Pancreas (tissue), 10 donors: ENCODE data around the gene CBX4. TPM values are rescaled to one million over a fixed set of nuclear protein-coding genes. Genes with fewer than 3 reads are reported as not detected.

Source experiments
- ATAC-seq, 4 donors: fragments of 200-7000 bp; cut with Tn5 transposase; one replicate each; pipeline versions ENCODE4 v1.8.0 to v1.9.1; 2020; ENCODE audit warnings: mild to moderate bottlenecking in 4 of 4, moderate library complexity in 4 of 4
- DNase-seq, 6 donors: peaks; one replicate each; pipeline ENCODE4 v3.0.0-alpha.2; 2020
- FAIRE-seq: peaks from 2 replicates; lab custom pipeline; 2012; peaks lifted over from hg19 to GRCh38; lab: Jason Lieb, UNC
- H3K27ac ChIP-seq, 4 donors: fragments of 200-600 bp; sonication (generic); 1 replicate in 3 of 4; 2 replicates in 1 of 4; pipeline versions ENCODE4 v1.5.0 to v1.8.0; 2020
- H3K27me3 ChIP-seq, 4 donors: fragments of 200-600 bp; one replicate each; pipeline ENCODE4 v1.8.0; 2021
- H3K36me3 ChIP-seq, 3 donors: fragments of 200-600 bp; sonication (generic) in 1 of 3; one replicate each; pipeline versions ENCODE4 v1.5.0 to v1.8.0; 2020 to 2021
- H3K4me1 ChIP-seq, 3 donors: fragments of 200-600 bp; one replicate each; pipeline ENCODE4 v1.8.0; 2021
- H3K4me3 ChIP-seq, 4 donors: fragments of 200-600 bp; sonication (generic) in 2 of 4; one replicate each; pipeline versions ENCODE4 v1.5.0 to v1.8.0; 2020 to 2021
- H3K9me3 ChIP-seq, 4 donors: fragments of 200-600 bp; one replicate each; pipeline ENCODE4 v1.8.0; 2021
- CTCF ChIP-seq, 4 donors: fragments of 200-600 bp; sonication (generic) in 3 of 4; IDR thresholded peaks; one replicate each; pipeline versions ENCODE4 v1.5.0 to v1.8.0; 2021; ENCODE audit warnings: antibody characterized with exemption in 4 of 4
- WGBS, 2 donors: extraction: QIAGEN DNeasy Blood & Tissue Kit; methylation state at CpG; one replicate each; pipeline ENCODE4 v1.1.7; 2013; 5-methylcytosine and 5-hydroxymethylcytosine counted together
- intact Hi-C, 3 donors: fragments of 100-400 bp; cut with DNase I; formaldehyde crosslinking; loops; one replicate each; pipeline versions ENCODE4 v1.11.1 to v1.14.2; 2022
- polyA plus RNA-seq, 2 donors: library from polyadenylated mRNA; stranded (reverse); fragments of 200-250 nt; gene quantifications; one replicate each; pipeline ENCODE4 v1.2.3, GENCODE V29; 2013
- total RNA-seq, 6 donors: library from RNA; stranded (reverse); fragmentation: NEBNext Ultra II Directional in 4 of 6; extraction: Animal tissue kit (Norgen Biotek cat#: 25700) in 4 of 6; gene quantifications; one replicate each; pipeline versions ENCODE4 v1.2.1 to v1.2.4, GENCODE V29; 2021 to 2023
- donor health status: healthy with polysubstance abuse.
- donor health status: DM: no; HTN: no; CAD: no; lungs with moderate emphysema.
- donor health status: DM: no; HTN: no; CAD: no.
- donor health status: control.
- donor health status: control.
- donor health status: Bipolar disorder and iron deficiency.
- donor health status: DM: yes; HTN: yes; CAD: no.
- donor health status: DM: no; HTN: no; CAD: no.
- donor health status: DM: no; HTN: no; CAD: no.
- donor health status: DM: yes; HTN: yes; CAD: no.

Gene CBX4
- total and polyA plus RNA-seq, 8 donors: 11.1 to 42.4 (median 18.0) TPM

GRCh38 chr17:79786930-79787643, 52.2 kb downstream of the CBX4 start:
- WGBS, 2 donors: 64 to 69% methylated on average over 12 of the region's 12 CpGs
- Histone ChIP-seq H3K36me3 (no peaks in the 10 kb centered on the region), H3K9me3 (no peaks in the 10 kb centered on the region), H3K4me1 (peaks cover 0 to 8% (median 5%) of the 10 kb centered on the region in 3 donors), H3K27me3 (peaks cover 0 to 12% (median 8%) of the 10 kb centered on the region in 4 donors), H3K4me3 (no peak overlapping the region), H3K27ac (no peak overlapping the region)
- FAIRE-seq (no peak), ATAC-seq (no peak), DNase-seq (peak in 2 of 6 donors; percentile 9 to 41)
- TF ChIP-seq CTCF (IDR thresholded peaks at IDR 0.05): no peak
- intact Hi-C loops: no loop called here

GRCh38 chr17:79785900-79786810, 53.1 kb downstream of the CBX4 start:
- peak in 2 of 6 donors; percentile 25 to 43 for DNase-seq
- intact Hi-C loops: no loop called here
- Histone ChIP-seq H3K4me3 (no peak overlapping the region), H3K27ac (no peak overlapping the region), H3K9me3 (no peaks in the 10 kb centered on the region), H3K4me1 (peaks cover 0 to 8% (median 5%) of the 10 kb centered on the region in 3 donors), H3K36me3 (no peaks in the 10 kb centered on the region), H3K27me3 (peaks cover 0 to 6% (median 3%) of the 10 kb centered on the region in 4 donors)
- no peak for ATAC-seq
- no peak for FAIRE-seq
- no peak for TF ChIP-seq CTCF (IDR thresholded peaks at IDR 0.05)
- WGBS, 2 donors: 90 to 95% methylated on average over 15 of the region's 15 CpGs

- Histone ChIP-seq H3K36me3 (no peaks in the 10 kb centered on the region), H3K4me1 (peaks cover 0 to 4% (median 4%) of the 10 kb centered on the region in 3 donors), H3K4me3 (no peak overlapping the region), H3K27ac (no peak overlapping the region), H3K9me3 (no peaks in the 10 kb centered on the region), H3K27me3 (peaks cover 0 to 5% (median 0%) of the 10 kb centered on the region in 4 donors)
- FAIRE-seq (no peak), ATAC-seq (no peak), DNase-seq (peak in 2 of 6 donors; percentile 12 to 58)
- WGBS, 2 donors: 93 to 94% methylated on average over 17 of the region's 17 CpGs
- intact Hi-C loops: no loop called here
- no peak for TF ChIP-seq CTCF (IDR thresholded peaks at IDR 0.05)
Observed at GRCh38 chr17:79785017-79785899, 54.0 kb downstream of the CBX4 start.

- no peaks in the 10 kb centered on the region for H3K4me1 ChIP-seq
- no peak overlapping the region for H3K4me3 ChIP-seq
- no peak for TF ChIP-seq CTCF (IDR thresholded peaks at IDR 0.05)
- H3K36me3 ChIP-seq: no peaks in the 10 kb centered on the region
- WGBS, 2 donors: 92 to 95% methylated on average over 31 of the region's 31 CpGs
- ATAC-seq (no peak), DNase-seq (peak in 2 of 6 donors; percentile 27 to 73), FAIRE-seq (no peak)
- intact Hi-C loops: no loop called here
- H3K27ac ChIP-seq: no peak overlapping the region
- peaks cover 0 to 5% (median 0%) of the 10 kb centered on the region in 4 donors for H3K27me3 ChIP-seq
- no peaks in the 10 kb centered on the region for H3K9me3 ChIP-seq
Observed at GRCh38 chr17:79784353-79785016, 54.8 kb downstream of the CBX4 start.
